ENCODE measurements around the gene EXOC2.

The EXOC2 gene

DNA sequence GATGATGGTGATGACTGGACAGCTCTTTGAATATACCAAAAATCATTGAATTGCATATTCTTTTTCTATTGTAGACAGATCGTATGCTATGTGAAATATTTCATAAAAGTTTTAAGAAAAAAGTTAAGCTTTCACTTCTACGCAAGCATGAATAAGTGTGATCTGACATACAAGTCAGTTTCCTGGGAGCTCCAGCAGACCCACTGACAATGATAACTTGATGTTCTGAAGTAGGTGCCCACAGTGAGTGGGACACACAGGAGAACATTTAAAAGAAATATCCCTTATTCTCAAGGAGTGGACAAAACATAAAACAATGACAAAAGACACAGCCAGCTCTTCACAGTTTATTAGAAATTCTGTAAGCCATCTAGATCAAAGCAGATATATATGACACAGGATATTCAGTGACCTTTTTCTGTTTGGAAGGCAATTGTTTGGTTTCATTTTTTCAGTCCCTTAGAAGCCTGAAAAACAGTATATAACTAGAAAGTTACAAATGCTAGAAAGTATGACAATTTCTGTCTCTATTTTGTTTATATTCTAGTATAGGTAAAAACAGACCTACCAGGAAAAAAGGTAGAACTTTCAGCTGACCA is 200.0 kb downstream of the EXOC2 start:
- DNase-seq = no peak

DNA sequence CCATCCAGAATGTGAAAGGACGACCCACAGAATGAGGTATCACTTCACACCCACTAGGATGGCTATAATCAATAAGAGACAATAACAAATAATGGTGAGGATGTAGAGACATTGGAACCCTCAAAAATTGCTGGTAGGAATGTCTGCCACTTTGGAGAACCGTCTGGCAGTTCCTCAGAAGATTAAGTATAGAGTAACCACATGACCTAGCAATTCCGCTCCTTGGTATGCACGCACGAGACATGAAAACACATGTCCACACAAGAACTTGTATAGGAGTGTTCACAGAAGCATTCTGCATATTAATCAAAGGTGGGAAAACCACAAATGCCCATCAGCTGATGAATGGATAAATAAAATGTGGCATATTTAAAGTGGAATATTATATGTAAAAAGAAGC is 200.8 kb downstream of the EXOC2 start:
- DNase-seq = no peak

GRCh38 chr6:491233-491632 is 201.7 kb downstream of the EXOC2 start:
- no peak for DNase-seq

GRCh38 chr6:490251-491037 is 202.5 kb downstream of the EXOC2 start:
- no peak for DNase-seq

DNA sequence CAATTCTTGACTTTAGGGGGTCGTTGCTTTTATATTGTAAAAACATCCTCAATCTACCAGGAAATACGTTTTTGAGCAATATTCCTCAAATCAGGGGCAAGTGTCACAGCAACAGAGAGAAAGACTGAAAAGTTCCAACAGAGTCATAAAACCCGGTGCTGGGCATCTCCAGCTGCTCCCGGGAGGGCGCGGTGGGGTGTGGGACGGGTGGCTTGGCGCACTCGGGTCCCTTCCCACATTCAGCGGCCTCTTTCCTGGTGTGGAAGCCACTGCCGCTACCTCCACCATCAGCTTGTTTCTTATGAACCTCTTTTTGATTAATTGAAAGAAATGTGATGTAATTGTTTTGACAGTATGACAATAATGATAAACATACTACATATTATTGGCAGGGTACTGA is 203.2 kb downstream of the EXOC2 start:
- DNase-seq = no peak

DNA sequence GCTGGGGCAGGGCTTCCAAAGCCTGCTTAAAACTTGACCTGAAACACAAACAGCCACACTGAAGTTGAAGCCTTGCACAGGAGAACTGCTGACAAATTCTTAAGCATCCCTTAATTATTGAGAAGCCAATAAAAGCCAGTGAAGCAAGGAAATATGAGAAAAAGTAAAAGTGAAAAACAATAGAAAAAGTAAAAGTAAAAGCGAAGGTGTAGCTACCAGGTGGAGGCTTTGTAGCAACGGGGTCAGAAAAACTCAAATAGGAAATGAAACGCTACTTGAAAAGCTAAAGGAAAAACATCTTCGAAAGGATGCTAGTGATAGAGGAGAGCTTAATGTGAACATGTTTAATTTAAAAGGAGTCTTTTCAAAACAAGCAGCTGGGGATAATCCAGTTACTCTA is 203.9 kb downstream of the EXOC2 start:
- DNase-seq = no peak

DNA sequence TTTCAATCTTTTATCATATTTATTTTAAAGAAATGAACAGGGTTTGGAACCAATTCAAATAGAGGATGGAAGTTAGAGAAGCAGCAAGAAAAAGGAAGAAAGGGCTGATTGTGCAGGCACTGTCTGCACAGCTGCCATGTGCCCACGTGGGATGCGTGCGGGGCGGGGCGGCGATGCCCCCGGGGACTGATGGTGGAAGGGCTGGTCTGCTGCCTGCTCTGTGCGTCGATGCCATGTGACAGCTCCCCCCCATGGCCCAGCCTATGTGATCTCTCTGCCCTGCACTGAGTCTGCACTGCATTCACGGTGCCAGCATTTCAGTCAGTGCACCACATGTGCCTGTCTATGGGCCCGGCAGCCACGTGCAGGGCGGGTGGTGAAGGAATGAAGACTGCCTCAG is 205.0 kb downstream of the EXOC2 start:
- DNase-seq = no peak

- DNase-seq = no peak
Measured at GRCh38 chr6:485655-486170, 207.2 kb downstream of the EXOC2 start.

- DNase-seq = no peak
Measured at GRCh38 chr6:484746-485145, 208.2 kb downstream of the EXOC2 start.

DNA sequence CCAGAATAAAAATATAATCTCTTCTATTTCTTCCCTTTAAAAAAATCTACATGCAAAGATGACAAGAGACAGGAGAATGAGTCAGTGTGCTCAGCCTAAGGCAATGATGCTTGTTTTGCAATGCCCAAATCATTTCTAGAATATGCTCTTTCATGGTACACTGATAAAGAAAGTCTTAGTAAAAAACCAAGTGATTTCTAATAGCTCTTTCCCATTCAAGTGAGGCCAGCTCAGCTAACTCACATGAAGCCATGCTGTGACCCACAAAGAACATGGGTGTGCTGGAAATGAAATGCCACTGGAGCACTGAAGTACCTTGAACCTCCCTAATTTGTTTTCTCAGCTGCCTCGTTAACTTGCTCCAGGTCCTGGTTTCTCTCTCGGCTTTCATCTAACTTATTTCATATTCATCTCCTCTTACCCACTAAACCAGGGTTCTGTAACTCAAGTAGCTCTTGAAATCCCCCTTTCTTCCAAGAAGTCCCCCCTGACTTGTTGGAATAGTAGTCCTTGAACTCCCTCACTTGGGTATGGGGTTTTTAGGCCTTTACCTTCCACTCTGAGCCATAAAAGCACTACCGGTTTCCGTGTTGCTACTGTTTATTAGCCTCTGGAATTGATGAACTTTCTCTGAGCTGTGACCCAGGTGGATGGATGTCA is 208.7 kb downstream of the EXOC2 start:
- peak; percentile 10 for DNase-seq

DNA sequence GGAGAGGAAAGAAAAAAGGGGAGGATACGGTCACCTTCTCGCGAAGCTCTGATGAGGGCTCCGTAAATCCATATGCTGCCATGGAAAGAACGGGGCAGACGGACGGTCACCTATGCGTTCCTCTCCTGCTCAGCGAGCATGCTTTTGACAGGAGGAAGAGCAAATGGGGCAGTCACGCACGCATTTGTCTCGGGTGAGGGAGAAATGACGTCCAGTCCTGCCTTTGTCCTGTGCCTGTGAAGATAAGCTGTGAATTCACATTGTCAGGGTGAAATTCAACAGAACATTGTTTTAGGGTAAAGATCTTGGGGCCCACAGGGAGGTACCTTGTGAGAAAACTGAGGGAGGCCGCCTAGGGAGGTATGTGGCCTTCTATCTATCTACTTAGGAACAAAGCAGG is 217.6 kb downstream of the EXOC2 start:
- DNase-seq = no peak

GRCh38 chr6:474453-475185 is 218.3 kb downstream of the EXOC2 start:
- no peak for DNase-seq

DNA sequence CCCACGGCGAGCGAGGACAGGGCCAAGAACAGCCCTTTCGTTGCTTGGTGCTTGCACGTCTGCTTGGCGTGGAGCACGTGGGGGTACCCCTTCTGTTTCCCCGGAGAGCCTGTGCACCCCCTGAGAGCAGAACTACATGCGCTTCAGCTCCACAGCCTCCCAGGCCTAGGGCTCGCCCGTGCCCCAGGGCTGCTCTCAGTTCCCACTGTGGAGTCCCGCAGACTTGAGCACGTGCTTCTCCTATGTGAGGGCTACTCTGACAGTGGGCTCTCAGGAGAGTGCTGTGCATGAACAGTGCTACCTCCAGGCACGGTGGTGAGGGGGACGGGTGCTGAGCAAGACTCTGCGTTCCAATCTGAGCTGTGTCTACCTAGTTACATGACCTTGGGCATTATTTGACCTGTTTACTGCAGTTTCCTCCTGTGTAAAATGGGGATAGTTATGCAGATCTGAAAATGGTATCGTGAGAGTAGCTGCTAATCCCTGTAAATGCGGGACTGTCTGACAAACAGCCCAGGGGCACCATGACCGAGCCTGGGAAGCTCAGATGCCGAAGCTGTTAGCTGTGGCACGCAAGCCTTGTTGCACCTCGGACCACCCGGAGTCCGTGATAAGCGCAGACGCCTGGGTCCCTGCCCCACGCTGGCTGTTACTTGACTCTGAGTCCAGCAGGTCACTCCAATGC is 219.0 kb downstream of the EXOC2 start:
- DNase-seq = no peak

DNA sequence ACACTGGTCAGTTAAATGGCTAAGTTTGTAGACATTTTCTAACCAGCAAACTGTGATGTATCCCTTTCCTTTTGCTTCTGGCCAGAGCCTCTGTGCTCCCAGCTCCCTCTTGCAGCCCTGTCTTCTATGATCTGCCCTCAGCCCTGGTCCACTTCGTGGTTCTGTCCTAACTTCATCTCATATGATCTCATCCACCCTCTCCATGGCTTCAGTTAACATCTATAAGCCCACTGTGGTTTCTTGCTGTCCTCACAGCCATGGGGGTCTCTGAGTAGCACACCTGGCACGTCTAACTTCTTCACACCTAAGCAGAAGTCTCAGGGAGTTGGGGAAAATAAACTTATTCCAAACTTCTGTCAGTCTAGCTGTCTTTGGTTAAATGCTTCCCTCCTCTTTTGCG is 219.6 kb downstream of the EXOC2 start:
- no peak for DNase-seq

GRCh38 chr6:470901-471448 is 222.0 kb downstream of the EXOC2 start:
- DNase-seq = no peak

DNA sequence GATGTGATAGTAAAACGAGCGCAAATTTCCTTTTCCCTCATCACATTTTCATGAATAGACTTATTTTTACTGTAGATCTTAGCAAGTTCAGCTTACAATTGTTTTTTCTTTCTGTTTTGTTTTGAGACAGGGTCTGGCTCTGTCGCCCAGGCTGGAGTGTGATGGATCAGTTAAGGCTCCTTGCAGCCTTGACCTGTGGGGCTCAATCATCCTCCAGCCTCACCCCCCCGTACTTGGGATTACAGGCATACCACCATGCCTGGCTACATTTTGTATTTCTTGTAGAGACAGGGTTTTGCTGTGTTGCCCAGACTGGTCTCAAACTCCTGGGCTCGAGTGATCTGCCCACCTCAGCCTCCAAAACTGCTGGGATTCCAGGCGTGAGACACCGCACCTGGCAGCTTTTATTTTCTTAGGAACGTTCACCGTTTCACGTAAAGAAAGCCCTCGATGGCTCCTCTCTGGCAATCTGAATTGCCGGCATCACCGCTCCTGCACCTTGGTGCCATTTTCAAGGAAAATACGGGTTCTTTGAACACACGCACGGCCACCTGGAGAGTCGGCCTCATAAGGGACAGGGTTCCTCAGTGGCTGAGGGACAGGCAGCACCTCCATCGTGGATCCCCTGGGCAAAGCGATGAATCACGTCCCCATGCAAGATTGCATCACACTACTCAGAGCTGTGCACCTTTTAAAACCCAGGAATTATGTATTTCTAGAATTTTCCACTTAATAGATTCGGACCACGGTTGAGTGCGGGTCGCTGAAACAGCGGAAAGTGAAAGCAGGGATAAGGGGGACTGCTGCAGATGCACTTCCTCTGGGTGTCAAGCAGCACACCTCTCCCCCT is 222.7 kb downstream of the EXOC2 start:
- no peak for DNase-seq

GRCh38 chr6:467671-468082 is 225.3 kb downstream of the EXOC2 start:
- DNase-seq = no peak

DNA sequence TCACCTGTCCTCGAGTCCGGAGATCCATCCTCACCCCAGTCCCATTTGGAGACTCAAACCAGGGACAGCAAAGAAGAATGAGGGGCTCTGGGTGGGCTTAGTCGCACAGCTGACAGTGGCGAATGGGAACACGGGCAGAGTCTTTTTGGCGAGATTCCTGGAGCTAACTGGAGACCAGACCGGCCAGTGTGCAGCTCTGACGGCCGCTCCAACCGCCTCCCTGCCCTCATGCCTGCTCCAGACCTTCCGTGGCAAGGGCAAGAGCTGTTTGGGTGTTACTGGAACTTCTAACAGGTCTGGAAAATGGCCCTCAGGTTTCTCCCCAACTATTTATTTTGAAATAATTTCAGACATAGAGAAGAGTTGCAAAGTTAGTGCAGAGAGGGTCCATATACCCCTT is 225.8 kb downstream of the EXOC2 start:
- DNase-seq = no peak

- no peak for DNase-seq
Measured at GRCh38 chr6:466564-466963, 226.4 kb downstream of the EXOC2 start.

- DNase-seq = no peak
Measured at GRCh38 chr6:465531-466348, 227.2 kb downstream of the EXOC2 start.

GRCh38 chr6:456887-457286 is 236.1 kb downstream of the EXOC2 start:
- no peak for DNase-seq

Measured in NCI-H774 (cell line).